Glutamatergic neuron (in vitro differentiated cells): ENCODE results near the gene FN1. TPM values are rescaled to one million over a fixed set of nuclear protein-coding genes. Genes with fewer than 3 reads are reported as not detected.

ENCODE experiments used
- DNase-seq: peaks from one replicate; pipeline ENCODE4 v3.0.0; 2022
- H3K27ac Mint-ChIP-seq: one replicate; pipeline ENCODE4 v1.8.0; 2020; ENCODE audit warnings: mild to moderate bottlenecking, mixed read lengths, inconsistent platforms; ENCODE audit not compliant: unreplicated experiment
- H3K27me3 Mint-ChIP-seq: one replicate; pipeline ENCODE4 v1.8.0; 2020; ENCODE audit warnings: mild to moderate bottlenecking, moderate library complexity, mixed read lengths, inconsistent platforms; ENCODE audit not compliant: unreplicated experiment
- H3K36me3 Mint-ChIP-seq: one replicate; pipeline ENCODE4 v1.8.0; 2020; ENCODE audit warnings: mild to moderate bottlenecking, mixed read lengths, inconsistent platforms; ENCODE audit not compliant: unreplicated experiment
- H3K4me1 Mint-ChIP-seq: one replicate; pipeline ENCODE4 v1.8.0; 2020; ENCODE audit warnings: mild to moderate bottlenecking, low read depth, mixed read lengths, inconsistent platforms; ENCODE audit not compliant: unreplicated experiment
- H3K4me3 Mint-ChIP-seq: one replicate; pipeline ENCODE4 v1.8.0; 2020; ENCODE audit warnings: mild to moderate bottlenecking, mixed read lengths, inconsistent platforms; ENCODE audit not compliant: unreplicated experiment
- H3K9me3 Mint-ChIP-seq: one replicate; pipeline ENCODE4 v1.8.0; 2020; ENCODE audit warnings: mild to moderate bottlenecking, moderate library complexity, mixed read lengths, inconsistent platforms; ENCODE audit not compliant: unreplicated experiment
- total RNA-seq: library from RNA; stranded (reverse); fragmentation: NEBNext Ultra II Directional; extraction: Animal tissue kit (Norgen Biotek cat#: 25700); gene quantifications from one replicate; pipeline ENCODE4 v1.2.1, GENCODE V29; 2021; ENCODE audit not compliant: unreplicated experiment
- TF ChIP-seq, protein P1 (sequence below): fragments of 200-600 bp; sonication (generic); IDR thresholded peaks from one replicate; pipeline ENCODE4 v1.5.0; 2021; ENCODE audit not compliant: partially characterized antibody, unreplicated experiment

FN1 gene
- total RNA-seq, 1 donor from 2014 or later: 28.6 TPM

DNA sequence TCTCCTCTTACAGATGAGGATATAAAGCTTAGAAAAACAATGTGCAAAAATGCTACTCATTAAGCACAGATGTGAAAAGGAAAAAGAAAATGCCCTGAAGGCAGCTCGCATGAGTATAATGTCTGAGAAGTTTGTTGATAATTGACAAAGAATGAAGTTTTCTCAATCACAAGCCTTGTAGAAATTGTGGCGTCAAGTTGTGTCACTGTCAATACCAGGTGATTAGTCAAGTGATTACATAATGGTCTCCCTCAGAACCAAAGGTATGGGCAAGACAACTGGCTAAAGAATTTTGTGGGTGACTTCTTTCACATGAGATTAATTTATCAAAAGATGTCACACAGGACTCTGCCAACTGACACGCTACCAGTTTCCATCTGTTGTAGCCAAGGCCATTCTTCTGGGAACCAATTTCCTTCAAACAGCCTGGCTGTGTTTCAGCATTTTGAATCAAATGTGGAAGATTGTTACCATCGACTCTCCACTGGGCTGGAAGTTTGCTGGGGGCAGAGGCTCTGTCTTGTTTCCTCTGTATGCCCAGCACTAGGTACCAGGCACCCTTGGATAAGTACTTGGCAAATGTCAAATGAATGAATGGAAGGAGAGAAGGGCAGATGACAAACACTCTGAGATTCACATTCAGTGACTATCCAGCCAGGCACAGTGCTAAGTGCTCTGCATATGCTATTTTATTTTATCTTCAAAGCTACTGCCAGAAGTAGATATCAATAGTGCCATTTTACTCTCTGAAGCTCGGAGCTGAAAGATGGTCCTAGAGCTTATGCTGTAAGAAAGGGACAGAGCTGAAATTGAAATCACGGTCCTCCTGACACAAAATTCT lies 5.9 kb upstream of the FN1 start:
- TF ChIP-seq, protein P1, sequence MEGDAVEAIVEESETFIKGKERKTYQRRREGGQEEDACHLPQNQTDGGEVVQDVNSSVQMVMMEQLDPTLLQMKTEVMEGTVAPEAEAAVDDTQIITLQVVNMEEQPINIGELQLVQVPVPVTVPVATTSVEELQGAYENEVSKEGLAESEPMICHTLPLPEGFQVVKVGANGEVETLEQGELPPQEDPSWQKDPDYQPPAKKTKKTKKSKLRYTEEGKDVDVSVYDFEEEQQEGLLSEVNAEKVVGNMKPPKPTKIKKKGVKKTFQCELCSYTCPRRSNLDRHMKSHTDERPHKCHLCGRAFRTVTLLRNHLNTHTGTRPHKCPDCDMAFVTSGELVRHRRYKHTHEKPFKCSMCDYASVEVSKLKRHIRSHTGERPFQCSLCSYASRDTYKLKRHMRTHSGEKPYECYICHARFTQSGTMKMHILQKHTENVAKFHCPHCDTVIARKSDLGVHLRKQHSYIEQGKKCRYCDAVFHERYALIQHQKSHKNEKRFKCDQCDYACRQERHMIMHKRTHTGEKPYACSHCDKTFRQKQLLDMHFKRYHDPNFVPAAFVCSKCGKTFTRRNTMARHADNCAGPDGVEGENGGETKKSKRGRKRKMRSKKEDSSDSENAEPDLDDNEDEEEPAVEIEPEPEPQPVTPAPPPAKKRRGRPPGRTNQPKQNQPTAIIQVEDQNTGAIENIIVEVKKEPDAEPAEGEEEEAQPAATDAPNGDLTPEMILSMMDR: no peak
- H3K27ac Mint-ChIP-seq: no peak overlapping the region
- no peak for DNase-seq

DNA sequence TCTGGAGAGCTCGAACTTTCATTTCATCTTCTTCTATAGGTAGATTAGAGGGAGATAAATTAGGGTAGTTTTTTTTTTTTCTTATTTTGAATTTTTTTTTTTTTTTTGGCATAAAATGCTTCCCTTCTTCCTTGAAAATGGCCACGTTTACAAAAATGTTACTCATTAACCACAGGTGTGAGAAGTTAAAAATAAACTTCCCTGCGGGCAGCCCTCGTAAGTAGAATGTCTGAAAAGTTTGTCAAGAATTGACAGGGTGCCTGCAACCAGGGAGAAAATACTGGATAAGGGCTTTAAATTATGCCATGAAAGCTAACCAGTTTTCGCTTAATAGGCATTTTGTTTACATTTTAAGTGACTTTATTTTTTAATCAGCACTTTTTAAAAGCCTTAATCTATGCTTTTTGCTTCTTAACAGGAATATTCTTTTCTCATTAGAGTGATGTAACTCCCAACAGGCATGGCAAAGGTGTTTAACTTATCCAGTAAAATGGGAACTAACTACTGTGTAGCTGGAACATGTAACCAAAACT lies 4.2 kb upstream of the FN1 start:
- H3K4me3 Mint-ChIP-seq: no peak overlapping the region
- peaks cover 2% of the 10 kb centered on the region for H3K4me1 Mint-ChIP-seq
- peaks cover 2% of the 10 kb centered on the region for H3K9me3 Mint-ChIP-seq
- TF ChIP-seq, protein P1: no peak
- H3K27me3 Mint-ChIP-seq: peaks cover 3% of the 10 kb centered on the region
- H3K36me3 Mint-ChIP-seq: no peaks in the 10 kb centered on the region
- no peak overlapping the region for H3K27ac Mint-ChIP-seq
- DNase-seq: no peak

More for the DNA sequence above, 5.9 kb upstream of the FN1 start:
- H3K4me1 Mint-ChIP-seq: no peaks in the 10 kb centered on the region
- peaks cover 2% of the 10 kb centered on the region for H3K9me3 Mint-ChIP-seq
- H3K27me3 Mint-ChIP-seq: no peaks in the 10 kb centered on the region
- no peak overlapping the region for H3K4me3 Mint-ChIP-seq
- no peaks in the 10 kb centered on the region for H3K36me3 Mint-ChIP-seq

DNA sequence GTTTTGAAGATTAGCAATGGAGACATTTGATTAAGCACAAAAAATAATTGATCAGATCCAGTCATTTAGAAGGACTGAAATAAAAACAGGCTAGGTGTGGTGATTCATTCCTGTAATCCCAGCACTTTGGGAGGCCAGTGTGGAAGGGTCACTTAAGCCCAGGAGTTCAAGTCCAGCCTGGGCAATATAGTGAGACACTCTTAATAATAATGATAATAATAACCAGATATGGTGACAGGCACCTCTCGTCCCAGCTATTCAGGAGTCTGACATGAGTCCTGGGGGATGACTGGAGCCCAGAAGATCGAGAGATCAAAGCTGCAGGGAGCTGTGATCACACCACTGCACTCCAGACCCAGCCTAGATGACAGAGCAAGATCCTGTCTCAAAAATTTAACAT lies 3.5 kb upstream of the FN1 start:
- TF ChIP-seq, protein P1: no peak
- H3K36me3 Mint-ChIP-seq: no peaks in the 10 kb centered on the region
- peaks cover 2% of the 10 kb centered on the region for H3K4me1 Mint-ChIP-seq
- H3K27ac Mint-ChIP-seq: no peak overlapping the region
- H3K9me3 Mint-ChIP-seq: peaks cover 2% of the 10 kb centered on the region
- DNase-seq: no peak
- H3K4me3 Mint-ChIP-seq: no peak overlapping the region
- peaks cover 4% of the 10 kb centered on the region for H3K27me3 Mint-ChIP-seq

DNA sequence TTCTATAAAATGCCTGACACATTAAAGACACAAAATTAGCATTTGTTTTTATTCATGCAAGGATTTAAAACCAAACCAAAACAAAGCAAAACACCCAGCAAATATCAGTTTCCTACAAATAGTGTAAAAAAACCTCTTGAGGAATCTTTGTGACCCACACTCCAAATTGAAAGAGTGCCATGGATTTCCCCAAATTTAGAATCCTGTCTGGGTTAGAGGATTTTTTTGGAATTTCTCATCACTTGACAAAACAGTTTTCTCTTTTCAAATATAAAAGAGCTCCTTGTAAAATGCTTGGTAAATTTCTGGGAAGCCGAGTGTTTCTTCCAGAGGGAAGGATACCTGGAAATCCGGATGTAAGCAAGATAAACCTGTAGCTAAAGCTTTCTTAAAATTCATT lies 1.7 kb upstream of the FN1 start:
- Mint-ChIP-seq H3K4me3 (no peak overlapping the region), H3K36me3 (no peaks in the 10 kb centered on the region), H3K9me3 (peaks cover 2% of the 10 kb centered on the region), H3K27me3 (peaks cover 5% of the 10 kb centered on the region), H3K27ac (no peak overlapping the region), H3K4me1 (peaks cover 2% of the 10 kb centered on the region)
- TF ChIP-seq, protein P1: no peak
- no peak for DNase-seq
